ENCODE data around the gene KCNB1. TPM values are rescaled to one million over a fixed set of nuclear protein-coding genes. Genes with fewer than 3 reads are reported as not detected.
A peak's percentile ranks its signal among the peaks of the same experiment; 100 is the strongest.
"Not testable (repeated sequence)": the region's sequence is repeated elsewhere in the genome, so short reads cannot be mapped to it uniquely, and the experiment has no call there.

KCNB1 gene
- total RNA-seq, 1 donor from 2014 or later = 2.1 TPM

GRCh38 chr20:49418809-49419208, 63.7 kb downstream of the KCNB1 start:
- Histone ChIP-seq H3K9me3 (ENCODE audit: control insufficient read depth in 3 of 3, low read length in 3 of 3) (no peaks in the 10 kb centered on the region), H3K4me3 (ENCODE audit: low read length in 3 of 3) (no peak overlapping the region), H3K36me3 (ENCODE audit: control insufficient read depth in 3 of 3, insufficient read depth in 3 of 3, low read length in 3 of 3) (no peaks in the 10 kb centered on the region), H3K27ac (ENCODE audit: low read depth, low read length) (peak overlapping the region; percentile 9), H3K27me3 (ENCODE audit: control insufficient read depth in 3 of 3, insufficient read depth in 3 of 3, low read length in 3 of 3) (no peaks in the 10 kb centered on the region), H3K4me1 (ENCODE audit: control insufficient read depth in 3 of 3, insufficient read depth in 3 of 3, low read length in 3 of 3) (peaks cover 35 to 49% (median 46%) of the 10 kb centered on the region in 3 donors), H3K9ac (ENCODE audit: low read depth in 1 of 3, low read length in 3 of 3) (peak overlapping the region in 1 of 3 donors; percentile 29)

- no peaks in the 10 kb centered on the region for H3K36me3 ChIP-seq (ENCODE audit: control insufficient read depth in 3 of 3, insufficient read depth in 3 of 3, low read length in 3 of 3)
- H3K4me3 ChIP-seq (ENCODE audit: low read length in 3 of 3) = no peak overlapping the region
- no peak overlapping the region for H3K9ac ChIP-seq (ENCODE audit: low read depth in 1 of 3, low read length in 3 of 3)
- H3K9me3 ChIP-seq (ENCODE audit: control insufficient read depth in 3 of 3, low read length in 3 of 3) = no peaks in the 10 kb centered on the region
- H3K27ac ChIP-seq (ENCODE audit: low read depth, low read length) = no peak overlapping the region
- no peaks in the 10 kb centered on the region for H3K27me3 ChIP-seq (ENCODE audit: control insufficient read depth in 3 of 3, insufficient read depth in 3 of 3, low read length in 3 of 3)
- H3K4me1 ChIP-seq (ENCODE audit: control insufficient read depth in 3 of 3, insufficient read depth in 3 of 3, low read length in 3 of 3) = peaks cover 35 to 57% (median 54%) of the 10 kb centered on the region in 3 donors
Measured at GRCh38 chr20:49417843-49418555, 64.5 kb downstream of the KCNB1 start.

GRCh38 chr20:49415668-49416044, 66.8 kb downstream of the KCNB1 start:
- H3K9me3 ChIP-seq (ENCODE audit: control insufficient read depth in 3 of 3, low read length in 3 of 3) = no peaks in the 10 kb centered on the region
- H3K4me1 ChIP-seq (ENCODE audit: control insufficient read depth in 3 of 3, insufficient read depth in 3 of 3, low read length in 3 of 3) = peaks cover 33 to 58% (median 58%) of the 10 kb centered on the region in 3 donors
- H3K4me3 ChIP-seq (ENCODE audit: low read length in 3 of 3) = no peak overlapping the region
- H3K9ac ChIP-seq (ENCODE audit: low read depth in 1 of 3, low read length in 3 of 3) = no peak overlapping the region
- no peak overlapping the region for H3K27ac ChIP-seq (ENCODE audit: low read depth, low read length)
- H3K27me3 ChIP-seq (ENCODE audit: control insufficient read depth in 3 of 3, insufficient read depth in 3 of 3, low read length in 3 of 3) = no peaks in the 10 kb centered on the region
- no peaks in the 10 kb centered on the region for H3K36me3 ChIP-seq (ENCODE audit: control insufficient read depth in 3 of 3, insufficient read depth in 3 of 3, low read length in 3 of 3)

- H3K27me3 ChIP-seq (ENCODE audit: control insufficient read depth in 3 of 3, insufficient read depth in 3 of 3, low read length in 3 of 3) = no peaks in the 10 kb centered on the region
- no peaks in the 10 kb centered on the region for H3K36me3 ChIP-seq (ENCODE audit: control insufficient read depth in 3 of 3, insufficient read depth in 3 of 3, low read length in 3 of 3)
- peaks cover 30 to 57% (median 54%) of the 10 kb centered on the region in 3 donors for H3K4me1 ChIP-seq (ENCODE audit: control insufficient read depth in 3 of 3, insufficient read depth in 3 of 3, low read length in 3 of 3)
- peak overlapping the region in 1 of 3 donors; percentile 6 for H3K4me3 ChIP-seq (ENCODE audit: low read length in 3 of 3)
- no peaks in the 10 kb centered on the region for H3K9me3 ChIP-seq (ENCODE audit: control insufficient read depth in 3 of 3, low read length in 3 of 3)
- H3K9ac ChIP-seq (ENCODE audit: low read depth in 1 of 3, low read length in 3 of 3) = peak overlapping the region in 1 of 3 donors; percentile 65
- peak overlapping the region; percentile 0 for H3K27ac ChIP-seq (ENCODE audit: low read depth, low read length)
Measured at GRCh38 chr20:49415005-49415667, 67.3 kb downstream of the KCNB1 start.

GRCh38 chr20:49413677-49414076, 68.8 kb downstream of the KCNB1 start:
- no peaks in the 10 kb centered on the region for H3K27me3 ChIP-seq (ENCODE audit: control insufficient read depth in 3 of 3, insufficient read depth in 3 of 3, low read length in 3 of 3)
- H3K9ac ChIP-seq (ENCODE audit: low read depth in 1 of 3, low read length in 3 of 3) = no peak overlapping the region
- H3K36me3 ChIP-seq (ENCODE audit: control insufficient read depth in 3 of 3, insufficient read depth in 3 of 3, low read length in 3 of 3) = peaks cover 0 to 2% (median 0%) of the 10 kb centered on the region in 3 donors
- no peak overlapping the region for H3K4me3 ChIP-seq (ENCODE audit: low read length in 3 of 3)
- no peaks in the 10 kb centered on the region for H3K9me3 ChIP-seq (ENCODE audit: control insufficient read depth in 3 of 3, low read length in 3 of 3)
- H3K27ac ChIP-seq (ENCODE audit: low read depth, low read length) = no peak overlapping the region
- peaks cover 26 to 53% (median 52%) of the 10 kb centered on the region in 3 donors for H3K4me1 ChIP-seq (ENCODE audit: control insufficient read depth in 3 of 3, insufficient read depth in 3 of 3, low read length in 3 of 3)

GRCh38 chr20:49412953-49413352, 69.5 kb downstream of the KCNB1 start:
- Histone ChIP-seq H3K36me3 (ENCODE audit: control insufficient read depth in 3 of 3, insufficient read depth in 3 of 3, low read length in 3 of 3) (peaks cover 0 to 3% (median 0%) of the 10 kb centered on the region in 3 donors), H3K4me1 (ENCODE audit: control insufficient read depth in 3 of 3, insufficient read depth in 3 of 3, low read length in 3 of 3) (peaks cover 26 to 53% (median 52%) of the 10 kb centered on the region in 3 donors), H3K9ac (ENCODE audit: low read depth in 1 of 3, low read length in 3 of 3) (peak overlapping the region in 2 of 3 donors; percentile 25 to 47), H3K4me3 (ENCODE audit: low read length in 3 of 3) (no peak overlapping the region), H3K27ac (ENCODE audit: low read depth, low read length) (no peak overlapping the region), H3K27me3 (ENCODE audit: control insufficient read depth in 3 of 3, insufficient read depth in 3 of 3, low read length in 3 of 3) (no peaks in the 10 kb centered on the region), H3K9me3 (ENCODE audit: control insufficient read depth in 3 of 3, low read length in 3 of 3) (no peaks in the 10 kb centered on the region)

GRCh38 chr20:49412254-49412653, 70.2 kb downstream of the KCNB1 start:
- Histone ChIP-seq H3K27me3 (ENCODE audit: control insufficient read depth in 3 of 3, insufficient read depth in 3 of 3, low read length in 3 of 3) (no peaks in the 10 kb centered on the region), H3K27ac (ENCODE audit: low read depth, low read length) (no peak overlapping the region), H3K9ac (ENCODE audit: low read depth in 1 of 3, low read length in 3 of 3) (no peak overlapping the region), H3K36me3 (ENCODE audit: control insufficient read depth in 3 of 3, insufficient read depth in 3 of 3, low read length in 3 of 3) (peaks cover 0 to 3% (median 0%) of the 10 kb centered on the region in 3 donors), H3K9me3 (ENCODE audit: control insufficient read depth in 3 of 3, low read length in 3 of 3) (no peaks in the 10 kb centered on the region), H3K4me1 (ENCODE audit: control insufficient read depth in 3 of 3, insufficient read depth in 3 of 3, low read length in 3 of 3) (peaks cover 26 to 53% (median 52%) of the 10 kb centered on the region in 3 donors), H3K4me3 (ENCODE audit: low read length in 3 of 3) (no peak overlapping the region)

GRCh38 chr20:49411221-49411925, 71.1 kb downstream of the KCNB1 start:
- Histone ChIP-seq H3K4me1 (ENCODE audit: control insufficient read depth in 3 of 3, insufficient read depth in 3 of 3, low read length in 3 of 3) (peaks cover 26 to 53% (median 52%) of the 10 kb centered on the region in 3 donors), H3K9ac (ENCODE audit: low read depth in 1 of 3, low read length in 3 of 3) (no peak overlapping the region)

GRCh38 chr20:49409975-49410621, 72.4 kb downstream of the KCNB1 start:
- not testable (repeated sequence) for H3K9ac ChIP-seq (ENCODE audit: low read depth in 1 of 3, low read length in 3 of 3); H3K27ac ChIP-seq (ENCODE audit: low read depth, low read length); H3K9me3 ChIP-seq (ENCODE audit: control insufficient read depth in 3 of 3, low read length in 3 of 3); H3K27me3 ChIP-seq (ENCODE audit: control insufficient read depth in 3 of 3, insufficient read depth in 3 of 3, low read length in 3 of 3); H3K36me3 ChIP-seq (ENCODE audit: control insufficient read depth in 3 of 3, insufficient read depth in 3 of 3, low read length in 3 of 3); H3K4me3 ChIP-seq (ENCODE audit: low read length in 3 of 3)
- peaks cover 21 to 48% (median 44%) of the 10 kb centered on the region in 3 donors for H3K4me1 ChIP-seq (ENCODE audit: control insufficient read depth in 3 of 3, insufficient read depth in 3 of 3, low read length in 3 of 3)

More at GRCh38 chr20:49411221-49411925, 71.1 kb downstream of the KCNB1 start:
- H3K4me3 ChIP-seq (ENCODE audit: low read length in 3 of 3) = no peak overlapping the region
- peaks cover 0 to 3% (median 0%) of the 10 kb centered on the region in 3 donors for H3K36me3 ChIP-seq (ENCODE audit: control insufficient read depth in 3 of 3, insufficient read depth in 3 of 3, low read length in 3 of 3)
- H3K27ac ChIP-seq (ENCODE audit: low read depth, low read length) = no peak overlapping the region
- H3K27me3 ChIP-seq (ENCODE audit: control insufficient read depth in 3 of 3, insufficient read depth in 3 of 3, low read length in 3 of 3) = no peaks in the 10 kb centered on the region
- H3K9me3 ChIP-seq (ENCODE audit: control insufficient read depth in 3 of 3, low read length in 3 of 3) = no peaks in the 10 kb centered on the region

Data from skeletal muscle tissue (tissue), 4 donors.